ENCODE data around the gene ALDOB. TPM values are rescaled to one million over a fixed set of nuclear protein-coding genes. Genes with fewer than 3 reads are reported as not detected.

Gene ALDOB
- total and polyA plus RNA-seq, 2 donors, result 1.7 to 9.1 TPM

GRCh38 chr9:101437806-101438232, 2.2 kb upstream of the ALDOB start:
- Histone ChIP-seq H3K9me3 (ENCODE audit: control insufficient read depth in 2 of 2, insufficient read depth in 1 of 2, low read length in 1 of 2) (no peaks in the 10 kb centered on the region), H3K4me3 (ENCODE audit: low read length in 2 of 2) (no peak overlapping the region), H3K36me3 (ENCODE audit: control insufficient read depth in 2 of 2, insufficient read depth in 2 of 2, low read length in 1 of 2) (no peaks in the 10 kb centered on the region), H3K27ac (ENCODE audit: low read depth in 1 of 2, low read length in 1 of 2) (no peak overlapping the region), H3K27me3 (ENCODE audit: control insufficient read depth in 2 of 2, insufficient read depth in 1 of 2, low read length in 1 of 2) (no peaks in the 10 kb centered on the region), H3K4me1 (ENCODE audit: control insufficient read depth in 2 of 2, insufficient read depth in 2 of 2, low read length in 2 of 2) (no peaks in the 10 kb centered on the region)
- no peak for DNase-seq (ENCODE audit: low read depth in 6 of 9, low spot score in 9 of 9)
- WGBS, result 94% methylated on average over 2 of the region's 2 CpGs

GRCh38 chr9:101434998-101435397, 576 bp downstream of the ALDOB start:
- 91% methylated on average over 3 of the region's 3 CpGs for WGBS
- no peak overlapping the region for H3K4me3 ChIP-seq (ENCODE audit: low read length in 2 of 2)
- no peaks in the 10 kb centered on the region for H3K27me3 ChIP-seq (ENCODE audit: control insufficient read depth in 2 of 2, insufficient read depth in 1 of 2, low read length in 1 of 2)
- no peaks in the 10 kb centered on the region for H3K9me3 ChIP-seq (ENCODE audit: control insufficient read depth in 2 of 2, insufficient read depth in 1 of 2, low read length in 1 of 2)
- no peak for DNase-seq (ENCODE audit: low read depth in 6 of 9, low spot score in 9 of 9)
- no peaks in the 10 kb centered on the region for H3K36me3 ChIP-seq (ENCODE audit: control insufficient read depth in 2 of 2, insufficient read depth in 2 of 2, low read length in 1 of 2)
- H3K27ac ChIP-seq (ENCODE audit: low read depth in 1 of 2, low read length in 1 of 2), result no peak overlapping the region
- H3K4me1 ChIP-seq (ENCODE audit: control insufficient read depth in 2 of 2, insufficient read depth in 2 of 2, low read length in 2 of 2), result no peaks in the 10 kb centered on the region

GRCh38 chr9:101433229-101433628, 2.3 kb downstream of the ALDOB start:
- no peaks in the 10 kb centered on the region for H3K36me3 ChIP-seq (ENCODE audit: control insufficient read depth in 2 of 2, insufficient read depth in 2 of 2, low read length in 1 of 2)
- H3K9me3 ChIP-seq (ENCODE audit: control insufficient read depth in 2 of 2, insufficient read depth in 1 of 2, low read length in 1 of 2), result no peaks in the 10 kb centered on the region
- no peak for DNase-seq (ENCODE audit: low read depth in 6 of 9, low spot score in 9 of 9)
- H3K4me3 ChIP-seq (ENCODE audit: low read length in 2 of 2), result no peak overlapping the region
- no peaks in the 10 kb centered on the region for H3K27me3 ChIP-seq (ENCODE audit: control insufficient read depth in 2 of 2, insufficient read depth in 1 of 2, low read length in 1 of 2)
- WGBS, result 89% methylated on average over 3 of the region's 3 CpGs
- H3K4me1 ChIP-seq (ENCODE audit: control insufficient read depth in 2 of 2, insufficient read depth in 2 of 2, low read length in 2 of 2), result no peaks in the 10 kb centered on the region
- no peak overlapping the region for H3K27ac ChIP-seq (ENCODE audit: low read depth in 1 of 2, low read length in 1 of 2)

- H3K4me1 ChIP-seq (ENCODE audit: control insufficient read depth in 2 of 2, insufficient read depth in 2 of 2, low read length in 2 of 2), result no peaks in the 10 kb centered on the region
- no peaks in the 10 kb centered on the region for H3K27me3 ChIP-seq (ENCODE audit: control insufficient read depth in 2 of 2, insufficient read depth in 1 of 2, low read length in 1 of 2)
- H3K4me3 ChIP-seq (ENCODE audit: low read length in 2 of 2), result no peak overlapping the region
- no peaks in the 10 kb centered on the region for H3K9me3 ChIP-seq (ENCODE audit: control insufficient read depth in 2 of 2, insufficient read depth in 1 of 2, low read length in 1 of 2)
- H3K36me3 ChIP-seq (ENCODE audit: control insufficient read depth in 2 of 2, insufficient read depth in 2 of 2, low read length in 1 of 2), result no peaks in the 10 kb centered on the region
- 92% methylated on average over 1 of the region's 1 CpG for WGBS
- no peak for DNase-seq (ENCODE audit: low read depth in 6 of 9, low spot score in 9 of 9)
- H3K27ac ChIP-seq (ENCODE audit: low read depth in 1 of 2, low read length in 1 of 2), result no peak overlapping the region
Observed at GRCh38 chr9:101432740-101433139, 2.8 kb downstream of the ALDOB start.

GRCh38 chr9:101432171-101432570, 3.4 kb downstream of the ALDOB start:
- Histone ChIP-seq H3K4me1 (ENCODE audit: control insufficient read depth in 2 of 2, insufficient read depth in 2 of 2, low read length in 2 of 2) (no peaks in the 10 kb centered on the region), H3K9me3 (ENCODE audit: control insufficient read depth in 2 of 2, insufficient read depth in 1 of 2, low read length in 1 of 2) (no peaks in the 10 kb centered on the region), H3K4me3 (ENCODE audit: low read length in 2 of 2) (no peak overlapping the region), H3K36me3 (ENCODE audit: control insufficient read depth in 2 of 2, insufficient read depth in 2 of 2, low read length in 1 of 2) (no peaks in the 10 kb centered on the region), H3K27ac (ENCODE audit: low read depth in 1 of 2, low read length in 1 of 2) (no peak overlapping the region), H3K27me3 (ENCODE audit: control insufficient read depth in 2 of 2, insufficient read depth in 1 of 2, low read length in 1 of 2) (no peaks in the 10 kb centered on the region)
- no peak for DNase-seq (ENCODE audit: low read depth in 6 of 9, low spot score in 9 of 9)

GRCh38 chr9:101429736-101430135, 5.8 kb downstream of the ALDOB start:
- Histone ChIP-seq H3K36me3 (ENCODE audit: control insufficient read depth in 2 of 2, insufficient read depth in 2 of 2, low read length in 1 of 2) (no peaks in the 10 kb centered on the region), H3K27ac (ENCODE audit: low read depth in 1 of 2, low read length in 1 of 2) (no peak overlapping the region), H3K9me3 (ENCODE audit: control insufficient read depth in 2 of 2, insufficient read depth in 1 of 2, low read length in 1 of 2) (no peaks in the 10 kb centered on the region), H3K4me3 (ENCODE audit: low read length in 2 of 2) (no peak overlapping the region), H3K4me1 (ENCODE audit: control insufficient read depth in 2 of 2, insufficient read depth in 2 of 2, low read length in 2 of 2) (no peaks in the 10 kb centered on the region), H3K27me3 (ENCODE audit: control insufficient read depth in 2 of 2, insufficient read depth in 1 of 2, low read length in 1 of 2) (no peaks in the 10 kb centered on the region)
- no peak for DNase-seq (ENCODE audit: low read depth in 6 of 9, low spot score in 9 of 9)
- WGBS, result 95% methylated on average over 7 of the region's 7 CpGs

- H3K4me1 ChIP-seq (ENCODE audit: control insufficient read depth in 2 of 2, insufficient read depth in 2 of 2, low read length in 2 of 2), result no peaks in the 10 kb centered on the region
- no peak for DNase-seq (ENCODE audit: low read depth in 6 of 9, low spot score in 9 of 9)
- WGBS, result 89% methylated on average over 3 of the region's 3 CpGs
- H3K27ac ChIP-seq (ENCODE audit: low read depth in 1 of 2, low read length in 1 of 2), result no peak overlapping the region
- no peaks in the 10 kb centered on the region for H3K36me3 ChIP-seq (ENCODE audit: control insufficient read depth in 2 of 2, insufficient read depth in 2 of 2, low read length in 1 of 2)
- H3K27me3 ChIP-seq (ENCODE audit: control insufficient read depth in 2 of 2, insufficient read depth in 1 of 2, low read length in 1 of 2), result no peaks in the 10 kb centered on the region
- no peak overlapping the region for H3K4me3 ChIP-seq (ENCODE audit: low read length in 2 of 2)
- H3K9me3 ChIP-seq (ENCODE audit: control insufficient read depth in 2 of 2, insufficient read depth in 1 of 2, low read length in 1 of 2), result no peaks in the 10 kb centered on the region
Observed at GRCh38 chr9:101428909-101429308, 6.7 kb downstream of the ALDOB start.

GRCh38 chr9:101427957-101428655, 7.5 kb downstream of the ALDOB start:
- no peak overlapping the region for H3K4me3 ChIP-seq (ENCODE audit: low read length in 2 of 2)
- H3K9me3 ChIP-seq (ENCODE audit: control insufficient read depth in 2 of 2, insufficient read depth in 1 of 2, low read length in 1 of 2), result no peaks in the 10 kb centered on the region
- WGBS, result 92% methylated on average over 3 of the region's 3 CpGs
- no peak for DNase-seq (ENCODE audit: low read depth in 6 of 9, low spot score in 9 of 9)
- no peaks in the 10 kb centered on the region for H3K36me3 ChIP-seq (ENCODE audit: control insufficient read depth in 2 of 2, insufficient read depth in 2 of 2, low read length in 1 of 2)
- no peaks in the 10 kb centered on the region for H3K4me1 ChIP-seq (ENCODE audit: control insufficient read depth in 2 of 2, insufficient read depth in 2 of 2, low read length in 2 of 2)
- H3K27me3 ChIP-seq (ENCODE audit: control insufficient read depth in 2 of 2, insufficient read depth in 1 of 2, low read length in 1 of 2), result no peaks in the 10 kb centered on the region
- H3K27ac ChIP-seq (ENCODE audit: low read depth in 1 of 2, low read length in 1 of 2), result no peak overlapping the region

- H3K27me3 ChIP-seq (ENCODE audit: control insufficient read depth in 2 of 2, insufficient read depth in 1 of 2, low read length in 1 of 2), result no peaks in the 10 kb centered on the region
- WGBS, result 95% methylated on average over 8 of the region's 8 CpGs
- no peak overlapping the region for H3K27ac ChIP-seq (ENCODE audit: low read depth in 1 of 2, low read length in 1 of 2)
- DNase-seq (ENCODE audit: low read depth in 6 of 9, low spot score in 9 of 9), result no peak
- H3K9me3 ChIP-seq (ENCODE audit: control insufficient read depth in 2 of 2, insufficient read depth in 1 of 2, low read length in 1 of 2), result no peaks in the 10 kb centered on the region
- H3K4me1 ChIP-seq (ENCODE audit: control insufficient read depth in 2 of 2, insufficient read depth in 2 of 2, low read length in 2 of 2), result no peaks in the 10 kb centered on the region
- no peak overlapping the region for H3K4me3 ChIP-seq (ENCODE audit: low read length in 2 of 2)
- H3K36me3 ChIP-seq (ENCODE audit: control insufficient read depth in 2 of 2, insufficient read depth in 2 of 2, low read length in 1 of 2), result no peaks in the 10 kb centered on the region
Observed at GRCh38 chr9:101427358-101427757, 8.2 kb downstream of the ALDOB start.

Measured in thymus (tissue), 11 donors.